ENCODE measurements around the gene RPL22L1. TPM values are rescaled to one million over a fixed set of nuclear protein-coding genes. Genes with fewer than 3 reads are reported as not detected.
"Not testable (repeated sequence)": the region's sequence is repeated elsewhere in the genome, so short reads cannot be mapped to it uniquely, and the experiment has no call there.

RPL22L1 gene
- total RNA-seq, 1 donor from 2014 or later = 71.3 TPM

- TF ChIP-seq, protein P1, sequence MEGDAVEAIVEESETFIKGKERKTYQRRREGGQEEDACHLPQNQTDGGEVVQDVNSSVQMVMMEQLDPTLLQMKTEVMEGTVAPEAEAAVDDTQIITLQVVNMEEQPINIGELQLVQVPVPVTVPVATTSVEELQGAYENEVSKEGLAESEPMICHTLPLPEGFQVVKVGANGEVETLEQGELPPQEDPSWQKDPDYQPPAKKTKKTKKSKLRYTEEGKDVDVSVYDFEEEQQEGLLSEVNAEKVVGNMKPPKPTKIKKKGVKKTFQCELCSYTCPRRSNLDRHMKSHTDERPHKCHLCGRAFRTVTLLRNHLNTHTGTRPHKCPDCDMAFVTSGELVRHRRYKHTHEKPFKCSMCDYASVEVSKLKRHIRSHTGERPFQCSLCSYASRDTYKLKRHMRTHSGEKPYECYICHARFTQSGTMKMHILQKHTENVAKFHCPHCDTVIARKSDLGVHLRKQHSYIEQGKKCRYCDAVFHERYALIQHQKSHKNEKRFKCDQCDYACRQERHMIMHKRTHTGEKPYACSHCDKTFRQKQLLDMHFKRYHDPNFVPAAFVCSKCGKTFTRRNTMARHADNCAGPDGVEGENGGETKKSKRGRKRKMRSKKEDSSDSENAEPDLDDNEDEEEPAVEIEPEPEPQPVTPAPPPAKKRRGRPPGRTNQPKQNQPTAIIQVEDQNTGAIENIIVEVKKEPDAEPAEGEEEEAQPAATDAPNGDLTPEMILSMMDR (IDR thresholded peaks at IDR 0.05; ENCODE audit: insufficient read depth, low read length, severe bottlenecking) = no peak
- Histone ChIP-seq H3K36me3 (ENCODE audit: control insufficient read depth, insufficient read depth, low read length) (no peaks in the 10 kb centered on the region), H3K4me3 (ENCODE audit: low read depth, low read length) (no peak overlapping the region), H3K27me3 (ENCODE audit: control insufficient read depth, insufficient read depth, low read length) (peaks cover 7% of the 10 kb centered on the region)
- DNase-seq (ENCODE audit: low read depth) (no peak), FAIRE-seq (peak; percentile 40)
Measured at GRCh38 chr3:170829546-170830272, 40.3 kb downstream of the RPL22L1 start.

DNA sequence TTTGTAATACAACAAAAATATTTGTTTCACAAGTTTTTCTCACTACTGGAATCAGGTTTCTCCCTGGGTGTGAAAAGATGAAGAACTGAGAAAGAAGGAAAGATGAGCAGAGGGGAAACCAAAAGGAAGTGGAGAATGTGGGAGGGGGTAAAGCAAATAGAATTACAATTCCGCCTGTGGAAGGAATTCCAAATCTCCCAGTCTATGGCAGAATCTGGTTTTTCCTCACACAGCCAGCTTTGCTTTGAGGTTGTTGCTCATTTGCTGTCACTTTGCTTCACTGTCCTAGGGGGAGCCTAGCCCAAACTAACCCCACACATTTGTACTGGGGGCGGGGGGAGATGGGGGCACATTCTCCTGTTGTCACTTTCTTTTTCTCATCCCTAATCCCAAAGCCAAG, 43.9 kb downstream of the RPL22L1 start:
- TF ChIP-seq, protein P1 (IDR thresholded peaks at IDR 0.05; ENCODE audit: insufficient read depth, low read length, severe bottlenecking) = no peak
- no peak for FAIRE-seq
- H3K27me3 ChIP-seq (ENCODE audit: control insufficient read depth, insufficient read depth, low read length) = peaks cover 5% of the 10 kb centered on the region

GRCh38 chr3:170823562-170823961, 46.4 kb downstream of the RPL22L1 start:
- not testable (repeated sequence) for DNase-seq (ENCODE audit: low read depth); H3K36me3 ChIP-seq (ENCODE audit: control insufficient read depth, insufficient read depth, low read length); H3K27me3 ChIP-seq (ENCODE audit: control insufficient read depth, insufficient read depth, low read length); FAIRE-seq; H3K4me3 ChIP-seq (ENCODE audit: low read depth, low read length)

More for the DNA sequence above, 43.9 kb downstream of the RPL22L1 start:
- Histone ChIP-seq H3K36me3 (ENCODE audit: control insufficient read depth, insufficient read depth, low read length) (no peaks in the 10 kb centered on the region), H3K4me3 (ENCODE audit: low read depth, low read length) (no peak overlapping the region)
- DNase-seq (ENCODE audit: low read depth) = no peak

DNA sequence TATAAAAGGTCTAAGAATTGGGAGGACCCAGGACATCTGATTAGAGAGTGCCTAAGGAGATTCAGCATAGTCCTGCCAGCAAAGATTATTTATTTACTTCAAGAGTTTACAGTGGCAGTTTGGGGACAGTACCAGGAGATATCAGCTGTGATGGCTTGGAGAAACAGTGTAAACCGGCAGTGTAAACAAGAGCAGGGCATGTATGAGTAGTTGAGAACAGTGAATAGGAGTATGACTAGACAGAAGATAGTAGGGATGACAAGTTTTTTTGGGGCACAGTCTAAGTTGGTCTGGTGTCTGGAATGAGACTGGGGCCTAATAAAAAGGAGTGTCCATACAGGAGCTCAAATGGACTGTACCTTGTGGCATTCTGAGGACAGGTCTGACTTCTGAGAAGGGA, 51.7 kb downstream of the RPL22L1 start:
- not testable (repeated sequence) for FAIRE-seq; H3K4me3 ChIP-seq (ENCODE audit: low read depth, low read length); H3K27me3 ChIP-seq (ENCODE audit: control insufficient read depth, insufficient read depth, low read length); H3K36me3 ChIP-seq (ENCODE audit: control insufficient read depth, insufficient read depth, low read length); DNase-seq (ENCODE audit: low read depth)

GRCh38 chr3:170817471-170817870, 52.5 kb downstream of the RPL22L1 start:
- H3K27me3 ChIP-seq (ENCODE audit: control insufficient read depth, insufficient read depth, low read length); DNase-seq (ENCODE audit: low read depth); H3K4me3 ChIP-seq (ENCODE audit: low read depth, low read length); FAIRE-seq; H3K36me3 ChIP-seq (ENCODE audit: control insufficient read depth, insufficient read depth, low read length): not testable (repeated sequence)

GRCh38 chr3:170816841-170817240, 53.2 kb downstream of the RPL22L1 start:
- FAIRE-seq (no peak), DNase-seq (ENCODE audit: low read depth) (no peak)
- TF ChIP-seq, protein P1 (IDR thresholded peaks at IDR 0.05; ENCODE audit: insufficient read depth, low read length, severe bottlenecking) = no peak
- Histone ChIP-seq H3K36me3 (ENCODE audit: control insufficient read depth, insufficient read depth, low read length) (no peaks in the 10 kb centered on the region), H3K27me3 (ENCODE audit: control insufficient read depth, insufficient read depth, low read length) (no peaks in the 10 kb centered on the region), H3K4me3 (ENCODE audit: low read depth, low read length) (no peak overlapping the region)

DNA sequence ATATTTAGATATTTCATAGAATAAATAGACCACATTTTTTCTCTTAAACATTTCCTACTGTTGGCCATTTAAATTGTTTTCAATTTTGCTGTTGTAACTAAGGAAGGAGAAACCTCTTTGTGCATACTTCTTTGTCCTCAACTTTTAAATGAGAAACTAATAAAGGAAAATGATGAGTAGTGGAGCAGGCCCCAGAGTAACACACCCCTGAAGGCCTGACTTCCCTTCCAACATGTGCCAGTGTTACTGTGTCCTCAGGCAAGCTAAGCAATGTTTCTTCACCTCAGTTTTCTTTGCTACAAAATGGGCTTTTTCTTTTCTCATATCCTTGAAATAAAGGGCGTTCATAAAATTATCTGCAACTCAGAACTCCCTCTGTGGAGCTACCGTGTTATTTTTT, 53.7 kb downstream of the RPL22L1 start:
- H3K36me3 ChIP-seq (ENCODE audit: control insufficient read depth, insufficient read depth, low read length) = no peaks in the 10 kb centered on the region
- TF ChIP-seq, protein P1 (IDR thresholded peaks at IDR 0.05; ENCODE audit: insufficient read depth, low read length, severe bottlenecking) = no peak
- FAIRE-seq (no peak), DNase-seq (ENCODE audit: low read depth) (no peak)
- H3K27me3 ChIP-seq (ENCODE audit: control insufficient read depth, insufficient read depth, low read length) = no peaks in the 10 kb centered on the region
- no peak overlapping the region for H3K4me3 ChIP-seq (ENCODE audit: low read depth, low read length)
